Urothelium cell line (cell line): ENCODE results near the gene MTCL1.

Experiments used
- DNase-seq: peaks from one replicate; pipeline ENCODE4 v3.0.0; 2011; ENCODE audit warnings: low spot score, mixed read lengths
- FAIRE-seq: peaks from 2 replicates; lab custom pipeline; 2011; peaks lifted over from hg19 to GRCh38; lab: Jason Lieb, UNC

Gene MTCL1

DNA sequence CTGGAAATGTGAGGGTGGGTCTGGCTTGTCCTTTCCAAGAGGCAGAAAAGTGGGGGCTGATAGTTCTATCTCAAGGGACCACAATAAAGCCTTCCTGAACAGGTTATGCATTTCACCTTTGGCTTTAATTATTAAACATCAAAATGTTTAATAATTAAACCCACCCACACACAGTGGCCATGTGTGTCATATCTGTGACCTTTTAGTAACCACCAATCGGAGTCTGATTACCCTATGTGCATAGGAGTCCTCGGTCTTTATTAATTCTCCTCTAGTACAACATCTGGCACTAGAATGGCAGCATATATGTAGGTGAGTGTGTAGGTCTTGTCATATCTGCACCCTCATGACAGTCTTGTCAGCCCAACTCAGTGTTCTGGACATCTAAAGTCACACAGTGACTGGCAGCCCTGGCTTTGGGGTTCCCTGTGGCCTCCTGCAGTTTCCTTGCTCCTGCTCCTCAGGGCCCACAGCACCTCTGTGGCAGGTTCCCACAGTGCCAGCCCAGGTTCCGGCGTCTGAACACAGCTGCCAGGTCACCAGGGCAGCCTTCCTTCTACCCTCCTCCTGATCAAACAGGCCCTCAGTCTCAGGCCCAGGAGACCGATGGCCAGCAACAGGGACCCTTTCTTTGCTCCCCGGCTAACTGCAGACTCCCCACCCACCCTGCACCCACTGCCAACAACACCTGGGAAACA, 100.9 kb downstream of the MTCL1 start:
- DNase-seq = no peak
- no peak for FAIRE-seq

DNA sequence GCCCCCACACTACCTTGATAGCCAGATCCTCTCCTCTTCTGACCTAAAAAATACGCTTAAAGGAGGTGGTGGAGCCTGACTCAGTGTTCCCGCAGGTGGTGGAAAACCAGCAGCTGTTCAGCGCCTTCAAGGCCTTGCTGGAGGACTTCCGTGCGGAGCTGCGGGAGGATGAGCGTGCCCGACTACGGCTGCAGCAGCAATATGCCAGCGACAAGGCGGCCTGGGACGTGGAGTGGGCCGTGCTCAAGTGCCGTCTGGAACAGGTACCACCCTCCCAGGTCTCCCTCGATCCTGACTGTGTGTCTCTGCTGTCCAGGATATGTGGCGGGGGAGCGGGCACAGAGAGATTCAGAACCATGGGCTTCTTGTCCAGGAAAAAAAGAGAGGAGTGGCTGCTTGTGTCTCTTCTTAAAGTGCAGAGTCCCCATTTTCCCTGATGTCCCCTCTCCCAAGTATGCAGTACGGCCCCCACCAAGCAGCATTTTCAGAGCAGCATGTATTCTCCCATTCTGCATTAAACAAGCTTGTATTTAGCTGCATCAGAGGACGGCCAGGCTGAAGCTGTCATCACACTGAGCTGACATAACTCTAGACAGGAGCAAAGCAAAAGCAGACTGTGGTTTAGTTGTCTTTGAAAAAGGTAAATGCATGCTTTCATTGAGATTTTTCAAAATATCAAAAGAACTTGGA, 101.6 kb downstream of the MTCL1 start:
- FAIRE-seq = no peak
- DNase-seq = no peak

DNA sequence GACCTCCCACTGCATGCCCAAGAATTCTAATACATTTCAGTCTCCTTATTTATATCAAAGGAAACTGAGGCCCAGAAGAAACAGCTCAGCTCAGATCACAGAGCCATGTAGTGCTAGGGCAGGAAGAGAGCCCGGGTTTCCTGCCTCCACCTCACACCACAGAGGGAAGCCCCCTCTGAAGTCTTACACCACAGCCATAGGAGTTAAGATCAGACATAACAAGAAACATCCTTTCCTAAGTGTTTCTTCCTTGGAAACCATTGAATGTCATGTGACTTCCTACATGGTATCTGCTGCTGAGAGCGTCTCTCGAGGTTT, 102.1 kb downstream of the MTCL1 start:
- FAIRE-seq (no peak), DNase-seq (no peak)

DNA sequence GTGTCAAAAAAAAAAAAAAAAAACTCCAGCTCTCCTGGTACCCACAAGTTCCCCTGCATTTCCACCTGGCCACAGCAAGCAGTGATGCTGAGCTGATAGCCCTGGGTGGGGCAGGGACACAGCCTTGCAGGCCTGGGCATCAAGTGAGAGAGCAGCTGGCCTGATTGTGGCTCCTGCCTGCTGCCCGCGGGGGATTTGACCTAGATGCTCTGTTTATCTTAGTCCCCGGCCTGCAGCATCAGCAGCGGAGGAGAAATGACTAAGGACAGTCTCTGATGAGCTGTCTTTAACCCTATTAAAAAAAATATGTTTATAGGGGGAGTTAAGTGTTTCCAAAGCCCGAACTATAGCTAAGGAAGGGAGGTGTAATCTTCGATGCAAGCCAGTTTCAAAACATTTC, 102.6 kb downstream of the MTCL1 start:
- FAIRE-seq = no peak
- DNase-seq = no peak

DNA sequence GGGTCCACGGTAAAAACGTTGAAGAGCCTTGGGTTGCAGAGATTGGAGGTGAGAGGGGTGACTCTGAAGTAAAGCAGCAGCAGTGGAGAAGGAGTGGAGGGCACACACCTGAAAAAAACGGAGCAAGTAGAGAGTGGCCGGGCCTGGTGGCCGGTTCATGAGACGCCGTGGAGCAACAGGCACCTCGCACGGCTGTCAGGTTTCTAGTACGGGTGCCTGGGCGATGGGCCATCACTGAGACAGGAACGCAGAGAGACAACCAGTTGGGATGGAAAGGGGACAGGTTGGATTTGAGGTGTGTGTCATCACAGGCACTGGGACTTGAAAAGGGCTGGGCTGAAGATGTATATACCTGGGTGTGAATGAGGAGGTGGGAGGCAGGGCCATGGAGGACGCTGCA, 104.2 kb downstream of the MTCL1 start:
- FAIRE-seq = no peak
- no peak for DNase-seq

DNA sequence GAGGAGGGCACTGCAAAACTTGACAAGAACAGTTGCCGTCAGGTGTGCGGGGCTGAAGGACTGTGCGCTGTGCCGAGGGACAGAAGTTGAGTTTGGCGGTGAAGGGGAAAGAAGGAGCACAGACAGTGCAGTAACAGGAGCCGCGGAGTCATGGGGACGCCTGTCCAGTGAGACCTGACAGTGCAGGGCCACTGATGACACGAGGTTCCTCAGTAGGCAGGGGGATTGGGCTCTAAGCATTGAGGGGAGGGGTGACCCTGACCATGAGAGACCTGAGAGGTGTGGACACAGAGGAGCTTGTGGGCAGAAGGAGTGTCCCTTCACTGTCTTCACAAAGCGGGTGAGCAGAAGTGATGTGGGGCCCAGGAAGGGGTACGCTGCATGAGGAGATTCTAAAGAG, 104.8 kb downstream of the MTCL1 start:
- FAIRE-seq (no peak), DNase-seq (no peak)

DNA sequence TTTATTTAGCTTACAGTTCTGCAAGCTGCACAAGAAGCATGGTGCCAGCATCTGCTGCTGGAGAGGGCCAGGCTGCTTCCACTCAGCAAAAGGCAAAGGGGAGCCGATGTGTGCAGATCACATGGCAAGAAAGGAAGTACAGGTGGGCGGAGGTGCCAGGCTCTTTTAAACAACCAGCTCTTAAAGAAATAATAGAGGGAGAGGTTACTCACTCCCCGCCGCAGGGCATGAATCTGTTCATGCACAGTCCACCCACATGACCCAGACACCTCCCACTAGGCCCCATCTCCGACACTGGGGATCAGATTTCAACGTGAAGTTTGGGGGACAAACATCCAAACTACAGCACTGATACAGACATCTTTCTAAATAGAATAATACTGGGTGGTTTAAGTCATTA, 105.8 kb downstream of the MTCL1 start:
- DNase-seq (no peak), FAIRE-seq (no peak)

DNA sequence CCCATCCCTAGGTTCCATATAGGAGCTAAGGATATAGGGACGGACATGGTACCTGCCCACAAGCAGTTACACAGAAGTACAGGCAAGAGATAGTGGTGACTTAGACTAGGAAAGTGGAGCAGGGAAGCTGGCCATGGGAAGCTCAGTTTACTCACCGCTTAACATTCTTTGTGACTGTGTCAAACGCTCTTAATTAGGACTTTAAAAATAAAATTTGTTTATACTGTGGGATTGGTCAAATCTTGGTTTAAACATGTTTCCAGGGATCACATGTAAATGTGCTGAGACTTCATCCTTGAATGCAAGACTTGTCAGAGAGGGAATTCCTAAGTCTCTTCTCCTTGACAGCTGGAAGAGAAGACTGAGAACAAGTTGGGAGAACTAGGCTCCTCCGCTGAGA, 107.3 kb downstream of the MTCL1 start:
- FAIRE-seq = no peak
- DNase-seq = no peak

DNA sequence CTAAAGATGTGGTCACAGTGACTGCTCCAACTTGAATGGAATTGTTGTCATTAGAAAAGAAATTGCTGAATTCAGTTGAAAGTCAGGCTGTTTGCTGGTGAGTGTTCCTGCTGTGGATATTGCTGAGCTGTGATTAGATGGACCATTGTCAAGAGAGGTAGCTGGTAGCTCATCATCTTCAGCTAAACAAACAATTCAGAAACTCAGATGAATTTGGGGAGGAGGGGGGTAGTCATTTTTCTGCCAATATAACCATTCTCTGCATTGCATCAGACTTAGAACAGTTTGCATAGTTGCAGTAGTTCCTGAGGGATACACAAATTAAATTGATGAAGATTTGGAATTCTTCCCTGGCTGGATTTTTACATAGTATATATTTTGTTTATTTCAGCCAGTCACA, 108.3 kb downstream of the MTCL1 start:
- no peak for FAIRE-seq
- DNase-seq = no peak

DNA sequence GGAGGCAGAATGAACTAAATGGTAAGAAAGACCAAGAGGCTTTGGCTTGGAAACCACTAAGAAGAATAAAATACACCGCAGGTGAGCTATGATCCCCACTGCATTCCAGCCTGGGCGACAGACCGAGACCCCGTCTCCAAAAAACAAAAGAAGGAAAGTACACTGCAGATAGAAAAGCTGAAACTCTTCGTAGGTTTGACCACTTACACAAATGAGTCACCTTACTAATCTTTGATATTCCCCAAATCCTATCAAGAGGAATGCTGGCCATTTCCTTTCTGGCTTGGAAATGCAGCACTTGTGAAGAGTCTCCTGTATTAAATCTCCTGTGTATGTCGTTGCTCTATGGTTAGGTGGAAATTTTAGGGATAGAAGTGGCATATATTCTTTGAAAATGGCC, 108.8 kb downstream of the MTCL1 start:
- FAIRE-seq (no peak), DNase-seq (no peak)

DNA sequence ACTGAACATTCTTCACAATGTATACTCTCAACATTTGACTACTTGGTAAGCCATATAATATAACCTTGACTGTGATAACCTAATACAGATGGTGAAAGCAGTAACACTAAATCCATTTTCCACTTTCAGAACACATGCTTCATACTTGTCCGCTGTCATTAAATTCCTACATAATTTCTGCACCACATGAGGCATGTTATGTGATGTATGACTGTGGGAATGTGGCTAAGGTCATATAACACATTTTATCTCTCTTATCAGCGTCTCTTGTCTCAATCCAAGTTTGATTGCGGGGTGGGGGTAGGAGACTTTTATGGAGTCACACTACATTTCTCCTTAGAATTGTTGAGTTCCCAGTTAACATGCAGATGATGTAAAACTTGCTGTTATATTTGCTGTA, 110.9 kb downstream of the MTCL1 start:
- DNase-seq (no peak), FAIRE-seq (no peak)

DNA sequence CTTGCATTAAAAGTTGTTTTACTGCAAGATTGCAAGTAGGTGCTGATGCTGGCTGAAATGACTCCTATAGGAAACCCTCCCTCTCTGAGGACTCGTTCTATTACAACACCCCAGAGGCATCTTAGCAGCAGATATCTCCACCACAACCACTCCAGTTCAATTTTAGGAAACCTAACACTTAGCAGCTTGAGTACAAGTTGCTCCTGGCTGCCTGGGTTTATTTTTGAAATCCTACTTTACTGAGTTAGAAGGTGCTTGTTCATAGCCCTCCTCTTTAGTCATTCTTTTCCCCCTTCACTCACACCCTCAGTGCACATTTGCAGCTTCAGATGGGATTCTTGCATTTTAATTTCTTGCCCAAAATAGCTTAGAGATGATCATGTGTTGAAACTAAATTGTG, 111.5 kb downstream of the MTCL1 start:
- FAIRE-seq (no peak), DNase-seq (no peak)

DNA sequence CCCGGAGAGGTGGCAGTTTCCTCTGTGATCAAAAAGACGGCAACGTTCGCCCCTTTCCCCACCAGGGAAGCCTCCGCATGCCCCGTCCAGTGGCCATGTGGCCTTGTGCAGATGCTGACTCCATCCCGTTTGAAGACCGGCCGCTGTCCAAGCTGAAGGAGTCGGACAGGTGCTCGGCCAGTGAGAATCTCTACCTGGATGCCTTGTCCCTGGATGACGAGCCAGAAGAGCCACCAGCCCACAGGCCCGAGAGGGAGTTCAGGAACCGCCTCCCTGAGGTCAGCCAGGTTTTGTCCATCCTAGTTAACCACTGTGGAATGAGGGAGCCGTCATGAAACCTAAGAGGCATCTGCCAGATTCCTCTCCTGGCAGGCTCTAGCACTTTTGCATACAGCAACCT, 113.6 kb downstream of the MTCL1 start:
- no peak for FAIRE-seq
- no peak for DNase-seq

DNA sequence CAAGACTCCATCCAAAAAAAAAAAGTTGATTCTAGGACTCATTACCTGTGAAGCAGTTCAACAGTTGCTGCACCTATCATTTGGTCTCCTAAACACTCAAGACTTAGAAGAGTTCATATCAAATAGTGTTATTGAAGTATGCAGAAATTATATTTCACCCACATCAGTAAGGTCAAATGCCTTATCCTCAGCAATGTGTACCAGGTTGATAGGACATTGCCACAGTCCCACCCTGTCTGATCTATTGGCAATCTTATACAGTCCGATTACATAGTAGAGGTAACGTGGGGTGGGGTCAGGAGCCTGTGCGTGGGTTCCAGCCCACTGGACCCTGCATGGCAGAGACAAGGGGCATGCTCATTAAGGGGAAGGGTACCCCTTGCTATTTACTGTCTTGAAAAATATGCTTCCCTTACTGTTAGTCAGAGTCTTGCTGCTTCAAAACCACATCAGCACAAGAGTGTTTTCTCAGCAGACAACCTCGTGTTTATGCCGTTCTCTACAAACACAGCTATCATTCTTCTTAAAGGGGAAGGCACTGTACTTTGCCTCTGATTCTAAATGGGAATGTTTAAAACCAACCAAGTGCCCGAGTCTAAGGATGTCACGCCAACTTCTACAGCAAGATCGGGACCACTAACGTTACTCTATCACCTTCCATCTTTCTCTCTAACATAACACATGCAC, 115.2 kb downstream of the MTCL1 start:
- no peak for FAIRE-seq
- no peak for DNase-seq

DNA sequence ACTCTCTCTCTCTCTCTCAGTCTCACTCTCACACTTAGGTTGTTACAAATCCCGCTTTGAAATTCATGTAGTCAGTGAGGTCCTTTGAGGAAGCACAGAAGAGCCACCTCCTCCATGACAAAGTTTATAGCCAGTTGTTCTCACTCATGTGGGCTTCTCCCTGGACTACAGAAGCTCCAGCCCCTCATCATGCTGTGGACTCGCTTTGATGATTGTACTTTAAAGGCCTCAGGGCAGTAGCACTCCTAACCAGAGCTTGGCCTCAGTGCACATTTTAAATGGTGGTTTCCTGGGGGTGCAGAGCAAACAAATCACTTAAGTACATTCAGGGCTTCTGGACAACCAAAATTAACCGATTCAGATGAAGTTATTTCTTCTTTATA, 115.7 kb downstream of the MTCL1 start:
- DNase-seq (no peak), FAIRE-seq (no peak)

DNA sequence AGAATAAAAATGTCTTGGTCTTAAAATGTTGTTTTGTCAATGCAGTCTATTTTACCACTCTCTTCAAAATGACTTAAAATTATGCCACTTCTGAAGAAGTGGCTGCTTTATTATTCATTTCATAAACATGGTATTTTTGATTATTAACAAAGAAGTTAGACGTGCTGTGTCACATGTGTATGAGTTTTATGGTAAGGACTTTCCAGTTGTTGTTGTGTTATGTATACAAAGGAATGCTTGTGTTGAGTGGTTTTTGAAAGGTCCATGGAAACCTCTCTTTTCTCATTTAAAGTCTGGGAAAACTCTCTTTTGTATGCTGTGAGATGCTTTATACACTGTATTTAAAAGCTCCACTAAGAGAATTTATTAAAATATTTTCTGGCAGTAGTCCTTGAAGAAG, 116.2 kb downstream of the MTCL1 start:
- DNase-seq (no peak), FAIRE-seq (no peak)

DNA sequence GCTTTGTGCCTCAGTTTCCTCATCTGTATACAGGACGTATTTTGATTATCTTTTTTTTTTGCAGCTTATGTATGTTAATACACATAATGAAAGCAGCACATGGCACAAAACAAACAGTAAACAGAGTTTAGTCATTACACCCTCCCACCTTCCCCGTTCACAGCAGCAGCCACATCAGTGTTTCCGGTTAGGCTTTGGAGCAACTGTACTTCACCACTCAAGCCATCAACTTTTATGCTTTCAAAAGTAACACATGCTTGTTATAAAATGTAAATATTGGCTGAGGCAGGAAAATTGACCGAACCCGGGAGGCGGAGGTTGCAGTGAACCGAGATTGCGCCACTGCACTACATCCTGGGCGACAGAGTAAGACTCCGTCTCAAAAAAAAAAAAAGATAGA, 117.3 kb downstream of the MTCL1 start:
- FAIRE-seq (no peak), DNase-seq (no peak)

DNA sequence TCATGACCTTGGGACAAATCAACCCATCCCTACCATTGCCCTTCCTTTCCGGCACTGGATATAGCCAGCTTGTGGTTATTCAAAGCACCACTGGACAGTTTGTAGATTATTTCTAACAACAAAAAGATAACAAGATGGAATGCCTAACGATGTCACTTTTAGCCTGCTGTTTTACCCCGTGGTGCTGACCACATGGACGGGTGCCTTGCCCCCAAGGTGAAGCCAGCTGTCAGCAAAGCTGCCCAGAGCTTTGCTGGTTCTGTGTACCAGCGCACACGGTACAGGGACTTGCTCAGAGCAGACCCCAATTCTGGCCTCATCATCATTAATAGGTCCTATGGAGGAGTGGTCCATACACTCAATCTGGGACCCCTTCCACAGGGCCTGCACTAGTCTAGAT, 118.2 kb downstream of the MTCL1 start:
- FAIRE-seq (no peak), DNase-seq (no peak)

DNA sequence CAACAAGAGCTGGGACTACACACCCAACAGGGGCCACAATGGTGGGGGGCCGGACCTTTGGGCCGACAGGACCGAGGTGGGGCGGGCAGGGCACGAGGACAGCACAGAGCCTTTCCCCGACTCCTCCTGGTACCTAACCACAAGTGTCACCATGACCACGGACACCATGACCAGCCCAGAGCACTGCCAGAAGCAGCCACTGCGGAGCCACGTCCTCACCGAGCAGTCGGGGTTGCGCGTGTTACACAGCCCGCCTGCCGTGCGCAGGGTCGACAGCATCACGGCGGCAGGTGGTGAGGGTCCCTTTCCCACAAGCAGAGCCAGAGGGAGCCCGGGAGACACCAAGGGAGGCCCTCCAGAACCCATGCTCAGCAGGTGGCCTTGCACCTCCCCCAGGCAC, 119.5 kb downstream of the MTCL1 start:
- FAIRE-seq = peak; percentile 42
- DNase-seq = no peak

DNA sequence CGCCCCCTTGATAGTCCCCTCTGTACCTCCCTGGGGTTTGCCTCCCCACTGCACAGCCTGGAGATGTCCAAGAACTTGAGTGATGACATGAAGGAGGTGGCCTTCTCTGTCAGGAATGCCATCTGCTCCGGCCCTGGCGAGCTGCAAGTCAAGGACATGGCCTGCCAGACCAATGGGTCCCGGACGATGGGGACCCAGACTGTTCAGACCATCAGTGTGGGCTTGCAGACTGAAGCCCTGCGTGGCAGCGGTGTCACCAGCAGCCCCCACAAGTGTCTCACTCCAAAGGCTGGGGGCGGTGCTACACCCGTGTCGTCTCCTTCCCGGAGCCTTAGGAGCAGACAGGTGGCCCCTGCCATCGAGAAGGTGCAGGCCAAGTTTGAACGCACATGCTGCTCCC, 119.9 kb downstream of the MTCL1 start:
- DNase-seq (no peak), FAIRE-seq (no peak)

DNA sequence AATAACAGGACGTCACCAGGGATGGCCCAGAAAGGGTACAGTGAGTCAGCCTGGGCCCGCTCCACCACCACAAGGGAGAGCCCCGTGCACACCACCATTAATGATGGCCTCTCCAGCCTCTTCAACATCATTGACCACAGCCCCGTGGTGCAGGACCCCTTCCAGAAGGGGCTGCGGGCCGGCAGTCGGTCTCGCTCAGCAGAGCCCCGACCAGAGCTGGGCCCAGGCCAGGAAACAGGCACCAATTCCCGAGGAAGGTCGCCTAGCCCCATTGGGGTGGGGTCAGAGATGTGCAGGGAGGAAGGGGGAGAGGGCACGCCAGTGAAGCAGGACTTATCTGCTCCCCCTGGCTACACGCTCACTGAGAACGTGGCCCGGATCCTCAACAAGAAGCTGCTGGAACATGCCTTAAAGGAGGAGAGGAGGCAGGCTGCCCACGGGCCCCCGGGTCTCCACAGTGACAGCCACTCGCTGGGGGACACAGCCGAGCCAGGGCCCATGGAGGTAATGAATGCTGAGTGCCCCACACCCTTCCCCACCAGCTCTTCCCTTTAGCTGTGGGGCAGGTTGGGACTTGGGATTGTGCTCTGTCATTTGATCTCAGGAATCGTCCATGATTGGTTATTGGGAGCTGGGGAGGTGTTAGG, 120.5 kb downstream of the MTCL1 start:
- no peak for DNase-seq
- no peak for FAIRE-seq

DNA sequence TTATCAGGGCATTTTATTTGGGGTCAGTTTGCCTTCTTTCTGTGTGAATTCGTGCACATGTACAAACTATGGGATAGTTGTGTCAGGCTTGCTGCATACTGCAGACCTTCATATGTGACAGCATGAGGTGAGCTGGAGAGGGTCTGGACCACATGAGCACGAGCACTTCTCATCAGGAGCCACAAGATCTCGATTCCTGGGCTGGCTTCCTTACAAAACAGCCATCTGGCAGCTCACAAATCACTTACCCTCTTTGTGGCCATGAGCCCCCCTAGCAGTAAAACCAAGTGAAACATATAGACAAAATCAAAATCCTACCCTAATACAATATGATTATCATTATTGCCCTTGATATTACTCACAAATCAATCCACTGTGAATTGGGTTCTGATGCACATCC, 121.2 kb downstream of the MTCL1 start:
- no peak for FAIRE-seq
- no peak for DNase-seq
